H1 (cell line): ENCODE measurements around the gene HPD. TPM values are rescaled to one million over a fixed set of nuclear protein-coding genes. Genes with fewer than 3 reads are reported as not detected.
A peak's percentile ranks its signal among the peaks of the same experiment; 100 is the strongest.

ENCODE experiments used
- CTCF ChIA-PET: fragments of 300-600 bp; sonication (Branson Sonifier 250); formaldehyde crosslinking; loops from one replicate; lab custom pipeline; 2021; ENCODE audit not compliant: partially characterized antibody; lab: Charles Lee
- POLR2A ChIA-PET: fragments of 300-600 bp; sonication (Branson Sonifier 250); formaldehyde crosslinking; loops from one replicate; lab custom pipeline; 2021; ENCODE audit warnings: inconsistent platforms; ENCODE audit not compliant: partially characterized antibody; lab: Charles Lee
- DNase-seq, 2 experiments: peaks; one replicate each; pipeline versions ENCODE4 v3.0.0 to v3.0.0-alpha.2; 2010 to 2022; ENCODE audit warnings: low spot score in 2 of 2, low read depth in 1 of 2, mixed read lengths in 1 of 2
- FAIRE-seq: peaks from 2 replicates; lab custom pipeline; 2011; peaks lifted over from hg19 to GRCh38; lab: Jason Lieb, UNC
- H2AFZ ChIP-seq: 2 replicates; pipeline ENCODE4 v1.8.1; 2012; ENCODE audit warnings: low read length, inconsistent platforms
- H2AK5ac ChIP-seq: 2 replicates; pipeline ENCODE4 v1.6.1; 2013; ENCODE audit warnings: low read depth, low read length
- H2BK120ac ChIP-seq: replicated peaks from 2 replicates; pipeline ENCODE3; 2013; ENCODE audit warnings: low read depth, low read length, inconsistent platforms
- H2BK12ac ChIP-seq: 2 replicates; pipeline ENCODE4 v1.6.1; 2013; ENCODE audit warnings: low read depth, low read length
- H2BK15ac ChIP-seq: 2 replicates; pipeline ENCODE4 v1.6.1; 2013; ENCODE audit warnings: low read length
- H2BK20ac ChIP-seq: 2 replicates; pipeline ENCODE4 v1.6.1; 2013; ENCODE audit warnings: low read length
- H2BK5ac ChIP-seq: 2 replicates; pipeline ENCODE4 v1.6.1; 2013; ENCODE audit warnings: low read depth, low read length
- H3K14ac ChIP-seq: 2 replicates; pipeline ENCODE4 v1.6.1; 2013; ENCODE audit warnings: inconsistent platforms; ENCODE audit not compliant: insufficient read length
- H3K18ac ChIP-seq: 2 replicates; pipeline ENCODE4 v1.6.1; 2013; ENCODE audit warnings: low read length; ENCODE audit errors: extremely low read depth
- H3K23ac ChIP-seq: 2 replicates; pipeline ENCODE4 v1.6.1; 2013; ENCODE audit warnings: inconsistent platforms; ENCODE audit not compliant: insufficient read length
- H3K23me2 ChIP-seq: 2 replicates; pipeline ENCODE4 v1.6.1; 2013; ENCODE audit warnings: low read depth, low read length
- H3K27ac ChIP-seq: 2 replicates; pipeline ENCODE4 v1.6.1; 2011; ENCODE audit warnings: low read depth, low read length, inconsistent platforms
- H3K27me3 ChIP-seq, 4 experiments: replicated peaks in 1 of 4; 1 replicate in 1 of 4; 2 replicates in 3 of 4; pipeline versions ENCODE4 v1.6.1 to v1.8.1; 2011 to 2013; ENCODE audit warnings: low read length in 3 of 4, mild to moderate bottlenecking in 3 of 4, inconsistent platforms in 2 of 4, mixed read lengths in 2 of 4, moderate library complexity in 1 of 4; ENCODE audit not compliant: control insufficient read depth in 3 of 4, insufficient read depth in 3 of 4; ENCODE audit errors: extremely low read depth in 1 of 4
- H3K36me3 ChIP-seq, 4 experiments: 2 replicates each; pipeline versions ENCODE4 v1.6.1 to v1.8.1; 2011 to 2013; ENCODE audit warnings: mild to moderate bottlenecking in 4 of 4, low read length in 3 of 4, moderate library complexity in 2 of 4, control low read depth in 1 of 4, inconsistent platforms in 1 of 4; ENCODE audit not compliant: insufficient read depth in 4 of 4, control insufficient read depth in 2 of 4
- H3K4ac ChIP-seq: replicated peaks from 2 replicates; pipeline ENCODE3; 2013; ENCODE audit warnings: low read length, low read depth, mixed read lengths, inconsistent platforms; ENCODE audit not compliant: insufficient read length
- H3K4me1 ChIP-seq, 4 experiments: replicated peaks in 1 of 4; 1 replicate in 1 of 4; 2 replicates in 3 of 4; pipeline versions ENCODE4 v1.6.1 to v1.8.1; 2011 to 2013; ENCODE audit warnings: low read length in 3 of 4, inconsistent platforms in 2 of 4, mixed read lengths in 1 of 4; ENCODE audit not compliant: insufficient read depth in 4 of 4, control insufficient read depth in 3 of 4
- H3K4me2 ChIP-seq, 2 experiments: 2 replicates each; pipeline versions ENCODE4 v1.6.1 to v1.8.1; 2011 to 2013; ENCODE audit warnings: low read depth in 2 of 2, low read length in 2 of 2, control low read depth in 1 of 2, inconsistent platforms in 1 of 2, mild to moderate bottlenecking in 1 of 2; ENCODE audit not compliant: insufficient read depth in 1 of 2
- H3K4me3 ChIP-seq, 4 experiments: fragments of 200-600, 300-600 bp in 1 of 4; sonication (generic), shearing (Covaris generic), sonication (Bioruptor Twin) in 1 of 4; 2 replicates each; pipeline versions ENCODE4 v1.5.1 to v1.8.1; 2011 to 2016; ENCODE audit warnings: low read length in 4 of 4, low read depth in 3 of 4, control low read depth in 2 of 4, inconsistent platforms in 2 of 4, mild to moderate bottlenecking in 2 of 4, mixed read lengths in 1 of 4, moderate library complexity in 1 of 4; ENCODE audit not compliant: insufficient read depth in 2 of 4; ENCODE audit errors: extremely low read depth in 1 of 4
- H3K56ac ChIP-seq: replicated peaks from 2 replicates; pipeline ENCODE3; 2013; ENCODE audit warnings: low read depth, mild to moderate bottlenecking, mixed read lengths, low read length, inconsistent platforms; ENCODE audit not compliant: insufficient read length
- H3K79me1 ChIP-seq: 2 replicates; pipeline ENCODE4 v1.6.1; 2013; ENCODE audit warnings: low read depth, low read length, control low read depth
- H3K79me2 ChIP-seq, 2 experiments: 2 replicates each; pipeline versions ENCODE4 v1.6.1 to v1.8.1; 2012 to 2013; ENCODE audit warnings: low read length in 2 of 2, mild to moderate bottlenecking in 2 of 2, inconsistent platforms in 1 of 2; ENCODE audit not compliant: insufficient read depth in 2 of 2, control insufficient read depth in 1 of 2
- H3K9ac ChIP-seq, 4 experiments: replicated peaks in 1 of 4; 1 replicate in 1 of 4; 2 replicates in 3 of 4; pipeline versions ENCODE4 v1.6.1 to v1.8.1; 2011 to 2013; ENCODE audit warnings: low read depth in 3 of 4, low read length in 3 of 4, control low read depth in 2 of 4, mild to moderate bottlenecking in 2 of 4, moderate library complexity in 2 of 4, inconsistent platforms in 1 of 4; ENCODE audit errors: extremely low read depth in 1 of 4
- H3K9me3 ChIP-seq, 2 experiments: 2 replicates each; pipeline versions ENCODE4 v1.6.1 to v1.8.1; 2012 to 2013; ENCODE audit warnings: mild to moderate bottlenecking in 2 of 2, moderate library complexity in 2 of 2, control low read depth in 1 of 2, inconsistent platforms in 1 of 2, low read depth in 1 of 2, low read length in 1 of 2, mixed read lengths in 1 of 2; ENCODE audit not compliant: insufficient read depth in 2 of 2
- H4K20me1 ChIP-seq, 2 experiments: replicated peaks in 1 of 2; 2 replicates each; pipeline versions ENCODE3 to v1.8.1; 2011 to 2013; ENCODE audit warnings: inconsistent platforms in 2 of 2, low read length in 2 of 2, mild to moderate bottlenecking in 1 of 2; ENCODE audit not compliant: insufficient read depth in 2 of 2, control insufficient read depth in 1 of 2
- H4K5ac ChIP-seq: 2 replicates; pipeline ENCODE4 v1.6.1; 2013; ENCODE audit warnings: low read length, low read depth, mixed read lengths, inconsistent platforms; ENCODE audit not compliant: insufficient read length
- H4K8ac ChIP-seq: 2 replicates; pipeline ENCODE4 v1.8.0; 2013; ENCODE audit warnings: mild to moderate bottlenecking, moderate library complexity, low read length, inconsistent platforms; ENCODE audit not compliant: insufficient read depth; ENCODE audit errors: extremely low read depth
- H4K91ac ChIP-seq: replicated peaks from 2 replicates; pipeline ENCODE3; 2013; ENCODE audit warnings: low read length, mixed read lengths, inconsistent platforms; ENCODE audit not compliant: insufficient read length
- FOSL1 ChIP-seq: IDR thresholded peaks from 2 replicates; pipeline ENCODE4 v1.6.1; 2011; ENCODE audit warnings: mild to moderate bottlenecking, low read depth, low read length, moderate library complexity; ENCODE audit not compliant: insufficient read depth
- HDAC6 ChIP-seq: IDR thresholded peaks from one replicate; pipeline ENCODE4 v1.7.1; 2012; ENCODE audit warnings: low read depth, mild to moderate bottlenecking, inconsistent platforms, low read length, moderate library complexity
- MAFK ChIP-seq: IDR thresholded peaks from 2 replicates; pipeline ENCODE4 v1.6.1; 2012; ENCODE audit warnings: low read depth, mild to moderate bottlenecking, improper control_type of control experiment, low read length
- NANOG ChIP-seq: IDR thresholded peaks from 2 replicates; pipeline ENCODE4 v1.6.1; 2011; ENCODE audit warnings: low read length, low read depth, mild to moderate bottlenecking, inconsistent platforms; ENCODE audit not compliant: insufficient read depth, poor library complexity, severe bottlenecking
- NRF1 ChIP-seq: IDR thresholded peaks from 2 replicates; pipeline ENCODE4 v1.6.1; 2011; ENCODE audit warnings: mild to moderate bottlenecking, low read depth, low read length, improper control_type of control experiment
- POLR2AphosphoS5 ChIP-seq: IDR thresholded peaks from 2 replicates; pipeline ENCODE4 v1.6.1; 2011; ENCODE audit warnings: low read depth, low read length
- RAD21 ChIP-seq, 2 experiments: IDR thresholded peaks in 1 of 2; conservative IDR thresholded peaks in 1 of 2; 2 replicates each; pipeline ENCODE4 v1.6.1; 2011; ENCODE audit warnings: low read depth in 2 of 2, low read length in 2 of 2, improper control_type of control experiment in 1 of 2, inconsistent platforms in 1 of 2, mild to moderate bottlenecking in 1 of 2, moderate library complexity in 1 of 2
- RXRA ChIP-seq: IDR thresholded peaks from 2 replicates; pipeline ENCODE4 v1.6.1; 2011; ENCODE audit warnings: low read depth, mild to moderate bottlenecking, low read length, moderate library complexity; ENCODE audit not compliant: insufficient read depth
- SP2 ChIP-seq: IDR thresholded peaks from 2 replicates; pipeline ENCODE4 v1.6.1; 2012; ENCODE audit warnings: mild to moderate bottlenecking, low read length, inconsistent platforms
- SP4 ChIP-seq: IDR thresholded peaks from 2 replicates; pipeline ENCODE4 v1.6.1; 2012; ENCODE audit warnings: low read length, inconsistent platforms
- TAF1 ChIP-seq: IDR thresholded peaks from 2 replicates; pipeline ENCODE4 v1.6.1; 2011; ENCODE audit warnings: mild to moderate bottlenecking, low read depth, low read length
- TEAD4 ChIP-seq: IDR thresholded peaks from 2 replicates; pipeline ENCODE4 v1.6.1; 2012; ENCODE audit warnings: low read depth, low read length, inconsistent platforms, mixed read lengths
- WGBS, 2 experiments: shearing (Covaris generic) in 1 of 2; methylation state at CpG; one replicate each; pipeline versions ENCODE4 v1.1.6 to v1.1.7; 2013 to 2015; ENCODE audit warnings: low lambda C conversion rate in 2 of 2, mixed read lengths in 2 of 2, inconsistent platforms in 1 of 2, low coverage in 1 of 2, missing lambda C conversion rate in 1 of 2; ENCODE audit not compliant: insufficient replicate concordance in 2 of 2, insufficient coverage in 1 of 2, insufficient read length in 1 of 2; ENCODE audit errors: extremely low coverage in 1 of 2, missing lambda C conversion rate in 1 of 2; 5-methylcytosine and 5-hydroxymethylcytosine counted together
- polyA plus RNA-seq, 7 experiments: library from polyadenylated mRNA; depleted of rRNA in 3 of 7; stranded (reverse) in 5 of 7; unstranded in 2 of 7; fragments of >200 nt in 5 of 7; fragments of 200-250 nt in 2 of 7; gene quantifications; 1 replicate in 5 of 7; 2 replicates in 1 of 7; 4 replicates in 1 of 7; pipeline versions ENCODE4 v1.2.1 to v1.2.3, GENCODE V29; 2011 to 2013; ENCODE audit warnings: missing spikeins in 2 of 7, mixed read lengths in 2 of 7
- total RNA-seq: library from RNA; stranded (reverse); fragmentation: NEBNext Ultra II Directional; extraction: Animal tissue kit (Norgen Biotek cat#: 25700); gene quantifications from 2 replicates; pipeline ENCODE4 v1.2.1, GENCODE V29; 2021
- TF ChIP-seq, protein P1 (sequence below): IDR thresholded peaks from 2 replicates; pipeline ENCODE4 v1.6.1; 2011; ENCODE audit warnings: low read length, improper control_type of control experiment

HPD gene
- total and polyA plus RNA-seq, 2 of the 8 experiments (the other 6 are each of a cell fraction or from before 2014, with no cell fraction given), result 0.48 to 0.56 TPM

DNA sequence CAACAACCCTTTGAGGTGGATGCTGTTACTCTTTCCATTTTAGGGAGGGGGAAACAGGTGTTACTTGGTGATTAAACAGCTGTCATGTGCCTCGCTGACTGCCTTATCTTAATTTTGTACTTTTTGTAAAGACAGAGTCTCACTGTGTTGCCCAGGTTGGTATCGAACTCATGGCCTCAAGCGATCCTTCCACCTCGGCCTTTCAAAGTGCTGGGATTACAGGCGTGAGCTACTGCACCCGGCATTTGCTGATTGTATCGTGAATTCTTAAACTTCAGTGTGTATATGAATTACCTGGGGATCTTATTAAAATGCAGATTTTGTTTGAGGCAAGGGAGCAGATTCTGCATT is 30.6 kb upstream of the HPD start:
- H3K27ac ChIP-seq, result no peak overlapping the region
- ChIA-PET CTCF (interaction anchor here (0.5 to 10.7 kb wide), 19 partner anchors 9 to 221 kb away, joined by 3 to 114 read pairs (median 4); partner anchors contain the start of genes CFAP251, HPD and RHOF), POLR2A (interaction anchor here (0.6 to 10.3 kb wide), 7 partner anchors 15 to 489 kb away, joined by 3 to 115 read pairs (median 3); partner anchors contain the start of genes BCL7A, CFAP251, RHOF and RNF34)
- H2AK5ac ChIP-seq, result no peak overlapping the region; the same call in 1 of the 2 replicates
- peaks cover 0 to 2% (median 1%) of the 10 kb centered on the region in 4 experiments; a peak in 3 of 7 replicates for H3K27me3 ChIP-seq
- no peaks in the 10 kb centered on the region for H3K79me1 ChIP-seq
- 13% methylated on average over 7 of the region's 7 CpGs; no CpG with 5 or more reads in 1 of the 2 experiments for WGBS, 2 experiments
- no peaks in the 10 kb centered on the region; a peak in 1 of 4 replicates for H3K79me2 ChIP-seq
- no peak overlapping the region; the same call in 1 of the 2 replicates for H2BK5ac ChIP-seq
- H4K8ac ChIP-seq, result no peak overlapping the region
- no peak overlapping the region for H3K23ac ChIP-seq
- peaks cover 3 to 10% of the 10 kb centered on the region in 2 experiments for H4K20me1 ChIP-seq
- H3K23me2 ChIP-seq, result peaks cover 7% of the 10 kb centered on the region
- no peak overlapping the region for H3K4ac ChIP-seq
- no peak overlapping the region for H2BK12ac ChIP-seq
- no peak overlapping the region for H3K14ac ChIP-seq
- H3K36me3 ChIP-seq, result no peaks in the 10 kb centered on the region
- H2AFZ ChIP-seq, result no peak overlapping the region
- peak overlapping the region; percentile 64 to 79 (median 74) for H3K4me3 ChIP-seq
- DNase-seq, result peak in 1 of 2 experiments; percentile 3
- no peak overlapping the region for H3K18ac ChIP-seq
- no peaks in the 10 kb centered on the region for H3K9me3 ChIP-seq
- no peak overlapping the region for H2BK15ac ChIP-seq
- H3K4me1 ChIP-seq, result peaks cover 0 to 4% (median 1%) of the 10 kb centered on the region in 4 experiments; a peak in 4 of 7 replicates
- peak overlapping the region in 3 of 4 experiments; percentile 54 to 69 (median 60); a peak in 5 of 7 replicates for H3K9ac ChIP-seq
- peak overlapping the region; percentile 7 for H4K5ac ChIP-seq
- H4K91ac ChIP-seq, result no peak overlapping the region
- peak overlapping the region; percentile 54 to 89 for H3K4me2 ChIP-seq
- FAIRE-seq, result no peak
- no peak overlapping the region for H3K56ac ChIP-seq
- no peak overlapping the region for H2BK120ac ChIP-seq
- H2BK20ac ChIP-seq, result no peak overlapping the region
- TF ChIP-seq TAF1 (no peak), POLR2AphosphoS5 (no peak), NANOG (no peak), RAD21 (IDR thresholded peaks at IDR 0.05 in 1 of 2, conservative IDR thresholded peaks at IDR 0.05 in 1 of 2; ENCODE audit: low read depth in 2 of 2, low read length in 2 of 2) (no peak), NRF1 (no peak), HDAC6 (no peak), TEAD4 (no peak), SP4 (no peak), MAFK (no peak), SP2 (no peak), RXRA (no peak), FOSL1 (no peak)
- TF ChIP-seq, protein P1, sequence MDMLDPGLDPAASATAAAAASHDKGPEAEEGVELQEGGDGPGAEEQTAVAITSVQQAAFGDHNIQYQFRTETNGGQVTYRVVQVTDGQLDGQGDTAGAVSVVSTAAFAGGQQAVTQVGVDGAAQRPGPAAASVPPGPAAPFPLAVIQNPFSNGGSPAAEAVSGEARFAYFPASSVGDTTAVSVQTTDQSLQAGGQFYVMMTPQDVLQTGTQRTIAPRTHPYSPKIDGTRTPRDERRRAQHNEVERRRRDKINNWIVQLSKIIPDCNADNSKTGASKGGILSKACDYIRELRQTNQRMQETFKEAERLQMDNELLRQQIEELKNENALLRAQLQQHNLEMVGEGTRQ, result no peak
